CD14-positive monocyte (primary cell): ENCODE results near the gene IBA57. TPM values are rescaled to one million over a fixed set of nuclear protein-coding genes. Genes with fewer than 3 reads are reported as not detected.

Source experiments
- DNase-seq, 3 donors: peaks; one replicate each; pipeline ENCODE4 v3.0.0-alpha.2; 2011 to 2022
- H2AFZ ChIP-seq: 2 replicates; pipeline ENCODE4 v1.6.0; 2012; ENCODE audit warnings: mild to moderate bottlenecking, low read depth, low read length, inconsistent platforms; ENCODE audit not compliant: insufficient read depth, poor library complexity, severe bottlenecking
- H3K27ac ChIP-seq, 2 donors: 1 replicate in 1 of 2; 2 replicates in 1 of 2; pipeline ENCODE4 v1.5.1; 2012 to 2013; ENCODE audit warnings: low read length in 2 of 2, control low read depth in 1 of 2, inconsistent platforms in 1 of 2, low read depth in 1 of 2, mild to moderate bottlenecking in 1 of 2
- H3K27me3 ChIP-seq, 2 donors: one replicate each; pipeline versions ENCODE4 v1.6.0 to v1.6.1; 2011 to 2013; ENCODE audit warnings: low read length in 2 of 2; ENCODE audit not compliant: control insufficient read depth in 2 of 2, insufficient read depth in 2 of 2
- H3K36me3 ChIP-seq, 2 donors: replicated peaks in 1 of 2; 1 replicate in 1 of 2; 2 replicates in 1 of 2; pipeline versions ENCODE4 v1.5.1 to v1.6.1; 2012 to 2013; ENCODE audit warnings: low read length in 2 of 2, control low read depth in 1 of 2, inconsistent platforms in 1 of 2, mild to moderate bottlenecking in 1 of 2; ENCODE audit not compliant: insufficient read depth in 2 of 2, control insufficient read depth in 1 of 2
- H3K4me1 ChIP-seq, 2 donors: 1 replicate in 1 of 2; 2 replicates in 1 of 2; pipeline versions ENCODE4 v1.5.1 to v1.6.1; 2012 to 2013; ENCODE audit warnings: low read length in 2 of 2, control low read depth in 1 of 2, inconsistent platforms in 1 of 2, mild to moderate bottlenecking in 1 of 2, moderate library complexity in 1 of 2; ENCODE audit not compliant: insufficient read depth in 2 of 2, control insufficient read depth in 1 of 2
- H3K4me2 ChIP-seq: replicated peaks from 2 replicates; pipeline ENCODE3; 2012; ENCODE audit warnings: low read length, moderate library complexity, mild to moderate bottlenecking; ENCODE audit not compliant: poor library complexity, severe bottlenecking; ENCODE audit errors: extremely low read depth
- H3K4me3 ChIP-seq, 3 experiments: fragments of 200-600 bp in 1 of 3; sonication (generic) in 1 of 3; replicated peaks in 1 of 3; 1 replicate in 2 of 3; 2 replicates in 1 of 3; pipeline ENCODE4 v1.5.1; 2011 to 2013; ENCODE audit warnings: low read length in 3 of 3, mild to moderate bottlenecking in 3 of 3, control low read depth in 2 of 3, low read depth in 2 of 3, inconsistent platforms in 1 of 3, moderate library complexity in 1 of 3
- H3K79me2 ChIP-seq: 2 replicates; pipeline ENCODE4 v1.6.0; 2012; ENCODE audit warnings: mild to moderate bottlenecking, control low read depth, inconsistent platforms, low read length, moderate library complexity; ENCODE audit not compliant: insufficient read depth
- H3K9ac ChIP-seq: 2 replicates; pipeline ENCODE4 v1.6.0; 2017; ENCODE audit warnings: low read length, mild to moderate bottlenecking; ENCODE audit not compliant: insufficient read depth, poor library complexity, severe bottlenecking
- H3K9me3 ChIP-seq, 2 donors: replicated peaks in 1 of 2; 1 replicate in 1 of 2; 2 replicates in 1 of 2; pipeline versions ENCODE4 v1.5.1 to v1.6.1; 2012 to 2013; ENCODE audit warnings: low read length in 2 of 2, control low read depth in 1 of 2; ENCODE audit not compliant: control insufficient read depth in 1 of 2, insufficient read depth in 1 of 2
- H4K20me1 ChIP-seq: 2 replicates; pipeline ENCODE4 v1.6.0; 2012; ENCODE audit warnings: mild to moderate bottlenecking, low read length, control low read depth, moderate library complexity; ENCODE audit not compliant: insufficient read depth
- H3K27ac Mint-ChIP-seq, 7 donors: one replicate each; pipeline ENCODE4 v1.8.0; 2020; ENCODE audit warnings: mild to moderate bottlenecking in 7 of 7, mixed read lengths in 7 of 7, moderate library complexity in 6 of 7, inconsistent platforms in 2 of 7
- H3K27me3 Mint-ChIP-seq, 3 donors: one replicate each; pipeline ENCODE4 v1.8.0; 2021 to 2022; ENCODE audit warnings: low read depth in 3 of 3, mild to moderate bottlenecking in 3 of 3, mixed read lengths in 3 of 3, moderate library complexity in 3 of 3, inconsistent platforms in 1 of 3
- H3K36me3 Mint-ChIP-seq, 2 donors: one replicate each; pipeline ENCODE4 v1.8.0; 2020; ENCODE audit warnings: mixed read lengths in 2 of 2, inconsistent platforms in 1 of 2, mild to moderate bottlenecking in 1 of 2
- H3K4me1 Mint-ChIP-seq: one replicate; pipeline ENCODE4 v1.8.0; 2020; ENCODE audit warnings: mild to moderate bottlenecking, mixed read lengths
- H3K4me3 Mint-ChIP-seq, 2 donors: one replicate each; pipeline ENCODE4 v1.8.0; 2020; ENCODE audit warnings: mild to moderate bottlenecking in 2 of 2, mixed read lengths in 2 of 2, moderate library complexity in 1 of 2
- H3K9me3 Mint-ChIP-seq, 7 donors: one replicate each; pipeline ENCODE4 v1.8.0; 2020 to 2022; ENCODE audit warnings: mixed read lengths in 7 of 7, mild to moderate bottlenecking in 6 of 7, moderate library complexity in 6 of 7, inconsistent platforms in 2 of 7
- CTCF ChIP-seq: fragments of 200-600 bp; IDR thresholded peaks from one replicate; pipeline ENCODE4 v1.8.0; 2022; ENCODE audit warnings: antibody characterized with exemption, mild to moderate bottlenecking
- WGBS: methylation state at CpG from one replicate; pipeline ENCODE4 v1.1.5; 2013; ENCODE audit warnings: missing lambda C conversion rate; ENCODE audit not compliant: insufficient coverage; 5-methylcytosine and 5-hydroxymethylcytosine counted together
- intact Hi-C, 2 donors: fragments of 100-400 bp; cut with micrococcal nuclease; formaldehyde crosslinking; loops; one replicate each; pipeline versions ENCODE4 v1.15.0 to v1.15.1; 2023
- polyA plus RNA-seq, 3 donors: library from polyadenylated mRNA; depleted of rRNA in 1 of 3; unstranded in 2 of 3; stranded (reverse) in 1 of 3; fragments of 300-500 nt in 2 of 3; fragments of >200 nt in 1 of 3; fragmentation: Illumina TruSeq in 2 of 3; gene quantifications; 1 replicate in 2 of 3; 2 replicates in 1 of 3; pipeline ENCODE4 v1.2.3, GENCODE V29; 2012 to 2021

IBA57 gene
- polyA plus RNA-seq, 3 donors: 1.6 to 2.1 (median 1.7) TPM

- H3K27ac Mint-ChIP-seq: no peak overlapping the region
- Histone ChIP-seq H4K20me1 (no peaks in the 10 kb centered on the region), H3K27me3 (no peaks in the 10 kb centered on the region), H3K79me2 (no peaks in the 10 kb centered on the region), H3K9me3 (no peaks in the 10 kb centered on the region), H3K4me3 (no peak overlapping the region), H3K9ac (no peak overlapping the region), H3K4me2 (no peak overlapping the region), H3K4me1 (no peaks in the 10 kb centered on the region), H3K36me3 (no peaks in the 10 kb centered on the region), H2AFZ (no peak overlapping the region), H3K27ac (no peak overlapping the region)
- no peak overlapping the region for H3K4me3 Mint-ChIP-seq
- TF ChIP-seq CTCF: no peak
- intact Hi-C loops: no loop called here
- no peaks in the 10 kb centered on the region for H3K36me3 Mint-ChIP-seq
- H3K4me1 Mint-ChIP-seq: no peaks in the 10 kb centered on the region
- 95% methylated on average over 12 of the region's 14 CpGs for WGBS
- DNase-seq: no peak
- peaks cover 0 to 3% (median 1%) of the 10 kb centered on the region in 7 donors for H3K9me3 Mint-ChIP-seq
- peaks cover 0 to 3% (median 2%) of the 10 kb centered on the region in 3 donors for H3K27me3 Mint-ChIP-seq
Measured at GRCh38 chr1:228190182-228190581, 24.6 kb downstream of the IBA57 start.

DNA sequence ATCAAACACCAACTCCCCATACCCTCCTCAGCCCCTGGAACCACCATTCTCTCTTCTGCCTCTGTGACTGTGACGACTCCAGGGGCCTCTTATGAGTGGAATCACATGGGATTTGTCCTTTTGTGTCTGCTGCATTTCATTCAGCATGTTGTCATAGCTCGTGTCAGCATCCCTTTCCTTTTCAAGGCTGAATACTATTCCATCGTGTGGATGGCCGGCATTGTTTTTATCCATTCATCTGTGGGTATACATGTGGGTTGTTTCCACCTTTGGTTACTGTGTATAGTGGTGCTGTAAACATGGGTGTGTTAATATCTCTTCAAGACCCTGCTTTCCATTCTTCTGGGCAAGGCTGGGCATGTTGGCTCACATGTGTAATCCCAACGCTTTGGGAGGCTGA lies 25.2 kb downstream of the IBA57 start:
- no peaks in the 10 kb centered on the region for H3K79me2 ChIP-seq
- H2AFZ ChIP-seq: no peak overlapping the region
- no peak overlapping the region for H3K4me2 ChIP-seq
- no peaks in the 10 kb centered on the region for H3K9me3 ChIP-seq
- no peak overlapping the region for H3K4me3 Mint-ChIP-seq
- H3K27ac ChIP-seq: no peak overlapping the region
- H3K4me1 Mint-ChIP-seq: no peaks in the 10 kb centered on the region
- H3K27me3 ChIP-seq: no peaks in the 10 kb centered on the region
- H3K4me1 ChIP-seq: no peaks in the 10 kb centered on the region
- no peaks in the 10 kb centered on the region for H4K20me1 ChIP-seq
- WGBS: 93% methylated on average over 2 of the region's 5 CpGs
- peak overlapping the region in 1 of 7 donors; percentile 51 for H3K27ac Mint-ChIP-seq
- TF ChIP-seq CTCF: no peak
- intact Hi-C loops: no loop called here
- peaks cover 0 to 3% (median 2%) of the 10 kb centered on the region in 3 donors for H3K27me3 Mint-ChIP-seq
- DNase-seq: no peak
- no peak overlapping the region for H3K4me3 ChIP-seq
- no peak overlapping the region for H3K9ac ChIP-seq
- no peaks in the 10 kb centered on the region for H3K36me3 ChIP-seq
- peaks cover 0 to 3% (median 2%) of the 10 kb centered on the region in 7 donors for H3K9me3 Mint-ChIP-seq
- H3K36me3 Mint-ChIP-seq: no peaks in the 10 kb centered on the region
